Mammary epithelial cell (primary cell): ENCODE measurements around the gene MAST4.

Experiments used
- EZH2 ChIP-seq: IDR thresholded peaks from 2 replicates; pipeline ENCODE4 v1.6.1; 2012; ENCODE audit warnings: low read length, inconsistent platforms, borderline replicate concordance
- TF ChIP-seq, protein P1 (sequence below), 2 donors: IDR thresholded peaks in 1 of 2; conservative IDR thresholded peaks in 1 of 2; 2 replicates each; pipeline ENCODE4 v1.5.1; 2011 to 2012; ENCODE audit warnings: inconsistent platforms in 2 of 2, low read length in 2 of 2, mild to moderate bottlenecking in 2 of 2, control low read depth in 1 of 2, low read depth in 1 of 2; ENCODE audit not compliant: insufficient read depth in 1 of 2; ENCODE audit errors: extremely low read depth in 1 of 2

DNA sequence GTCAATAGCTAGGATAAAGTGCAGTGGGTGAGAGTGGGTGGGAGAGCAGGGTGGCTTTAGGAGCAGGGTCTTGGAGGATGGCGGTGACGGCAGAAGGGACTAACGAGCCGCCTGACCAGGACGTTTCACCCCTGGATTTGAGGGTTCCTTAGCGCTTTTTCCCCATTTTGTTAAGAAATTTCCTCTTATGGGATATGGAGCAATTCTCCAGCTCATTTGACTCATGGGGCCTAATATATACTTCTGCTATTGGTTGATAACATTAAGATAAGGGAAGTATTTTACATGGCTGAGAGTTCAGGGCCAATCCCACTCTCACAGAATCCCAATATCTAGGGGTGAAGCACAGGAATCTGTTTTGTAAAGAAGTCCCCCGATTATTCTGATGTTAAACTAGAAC is 582.8 kb downstream of the MAST4 start:
- TF ChIP-seq, protein P1, sequence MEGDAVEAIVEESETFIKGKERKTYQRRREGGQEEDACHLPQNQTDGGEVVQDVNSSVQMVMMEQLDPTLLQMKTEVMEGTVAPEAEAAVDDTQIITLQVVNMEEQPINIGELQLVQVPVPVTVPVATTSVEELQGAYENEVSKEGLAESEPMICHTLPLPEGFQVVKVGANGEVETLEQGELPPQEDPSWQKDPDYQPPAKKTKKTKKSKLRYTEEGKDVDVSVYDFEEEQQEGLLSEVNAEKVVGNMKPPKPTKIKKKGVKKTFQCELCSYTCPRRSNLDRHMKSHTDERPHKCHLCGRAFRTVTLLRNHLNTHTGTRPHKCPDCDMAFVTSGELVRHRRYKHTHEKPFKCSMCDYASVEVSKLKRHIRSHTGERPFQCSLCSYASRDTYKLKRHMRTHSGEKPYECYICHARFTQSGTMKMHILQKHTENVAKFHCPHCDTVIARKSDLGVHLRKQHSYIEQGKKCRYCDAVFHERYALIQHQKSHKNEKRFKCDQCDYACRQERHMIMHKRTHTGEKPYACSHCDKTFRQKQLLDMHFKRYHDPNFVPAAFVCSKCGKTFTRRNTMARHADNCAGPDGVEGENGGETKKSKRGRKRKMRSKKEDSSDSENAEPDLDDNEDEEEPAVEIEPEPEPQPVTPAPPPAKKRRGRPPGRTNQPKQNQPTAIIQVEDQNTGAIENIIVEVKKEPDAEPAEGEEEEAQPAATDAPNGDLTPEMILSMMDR (conservative IDR thresholded peaks at IDR 0.05 in 1 of 2, IDR thresholded peaks at IDR 0.05 in 1 of 2; ENCODE audit: extremely low read depth in 1 of 2, insufficient read depth in 1 of 2, low read depth in 1 of 2, low read length in 2 of 2), result no peak
- TF ChIP-seq EZH2, result no peak
